Calu3 (cell line): ENCODE results near the gene NCK2. TPM values are rescaled to one million over a fixed set of nuclear protein-coding genes. Genes with fewer than 3 reads are reported as not detected.

Experiments
- BruUV-seq: library from RNA; stranded (reverse); fragments of 400-500 nt; replicated peaks from 2 replicates; lab custom pipeline; 2021; lab: Mats Ljungman, UMichigan
- CTCF ChIA-PET: fragments of 300-600 bp; sonication (Branson Sonifier 250); formaldehyde crosslinking; loops from one replicate; lab custom pipeline; 2022; ENCODE audit warnings: antibody characterized with exemption; lab: Charles Lee
- DNase-seq: peaks from one replicate; pipeline ENCODE4 v3.0.0; 2022
- H3K27ac Mint-ChIP-seq: one replicate; pipeline ENCODE4 v1.8.0; 2022; ENCODE audit warnings: mixed read lengths; ENCODE audit not compliant: unreplicated experiment
- H3K27me3 Mint-ChIP-seq: one replicate; pipeline ENCODE4 v1.8.0; 2022; ENCODE audit warnings: mixed read lengths; ENCODE audit not compliant: unreplicated experiment
- H3K36me3 Mint-ChIP-seq: one replicate; pipeline ENCODE4 v1.8.0; 2022; ENCODE audit warnings: mild to moderate bottlenecking, moderate library complexity, mixed read lengths; ENCODE audit not compliant: insufficient read depth, unreplicated experiment
- H3K4me1 Mint-ChIP-seq: one replicate; pipeline ENCODE4 v1.8.0; 2022; ENCODE audit warnings: mild to moderate bottlenecking, low read depth, mixed read lengths; ENCODE audit not compliant: unreplicated experiment
- H3K4me3 Mint-ChIP-seq: one replicate; pipeline ENCODE4 v1.8.0; 2022; ENCODE audit warnings: mild to moderate bottlenecking, low read depth, moderate library complexity, mixed read lengths; ENCODE audit not compliant: unreplicated experiment
- H3K9me3 Mint-ChIP-seq: one replicate; pipeline ENCODE4 v1.8.0; 2022; ENCODE audit warnings: low read depth, mixed read lengths; ENCODE audit not compliant: unreplicated experiment
- intact Hi-C: fragments of 100-400 bp; cut with micrococcal nuclease; formaldehyde crosslinking; loops from one replicate; pipeline ENCODE4 v1.10.0; 2022; ENCODE audit not compliant: unreplicated experiment
- total RNA-seq: library from RNA; stranded (reverse); gene quantifications from 2 replicates; pipeline ENCODE4 v1.2.3, GENCODE V29; 2022
- TF ChIP-seq, protein P1 (sequence below): fragments of 200-600 bp; IDR thresholded peaks from one replicate; pipeline ENCODE4 v1.8.0; 2022; ENCODE audit warnings: antibody characterized with exemption; ENCODE audit not compliant: unreplicated experiment

The NCK2 gene
- total RNA-seq, 1 experiment from 2014 or later = 88.6 TPM

DNA sequence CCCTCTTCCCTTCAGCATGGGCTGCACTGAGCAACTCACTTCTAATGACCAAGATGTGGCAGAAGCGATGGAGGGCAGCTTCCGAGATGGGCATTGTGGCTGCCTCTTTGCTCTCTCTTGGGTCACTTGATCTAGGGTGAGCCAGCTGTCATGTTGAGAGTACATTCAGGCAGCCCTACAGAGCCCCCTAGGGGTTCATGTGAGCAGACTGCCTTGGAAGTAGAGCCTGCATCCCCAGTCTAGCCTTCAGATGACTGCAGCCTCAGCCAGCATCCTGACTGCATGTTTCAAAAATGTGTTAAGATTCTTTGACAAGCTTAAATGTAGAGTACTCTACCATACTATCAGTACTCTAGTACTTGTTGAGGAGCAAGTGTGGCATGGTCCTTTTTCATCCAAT lies 143.9 kb downstream of the NCK2 start:
- no peaks in the 10 kb centered on the region for H3K9me3 Mint-ChIP-seq
- H3K36me3 Mint-ChIP-seq = peaks cover 5% of the 10 kb centered on the region
- peak overlapping the region; percentile 45 for H3K27ac Mint-ChIP-seq
- H3K4me1 Mint-ChIP-seq = peaks cover 43% of the 10 kb centered on the region
- BruUV-seq = no TSS peak
- CTCF ChIA-PET = interaction anchor here (0.5 kb wide), 1 partner anchor 238 kb away, joined by 4 read pairs; no protein-coding TSS in a partner anchor
- TF ChIP-seq, protein P1, sequence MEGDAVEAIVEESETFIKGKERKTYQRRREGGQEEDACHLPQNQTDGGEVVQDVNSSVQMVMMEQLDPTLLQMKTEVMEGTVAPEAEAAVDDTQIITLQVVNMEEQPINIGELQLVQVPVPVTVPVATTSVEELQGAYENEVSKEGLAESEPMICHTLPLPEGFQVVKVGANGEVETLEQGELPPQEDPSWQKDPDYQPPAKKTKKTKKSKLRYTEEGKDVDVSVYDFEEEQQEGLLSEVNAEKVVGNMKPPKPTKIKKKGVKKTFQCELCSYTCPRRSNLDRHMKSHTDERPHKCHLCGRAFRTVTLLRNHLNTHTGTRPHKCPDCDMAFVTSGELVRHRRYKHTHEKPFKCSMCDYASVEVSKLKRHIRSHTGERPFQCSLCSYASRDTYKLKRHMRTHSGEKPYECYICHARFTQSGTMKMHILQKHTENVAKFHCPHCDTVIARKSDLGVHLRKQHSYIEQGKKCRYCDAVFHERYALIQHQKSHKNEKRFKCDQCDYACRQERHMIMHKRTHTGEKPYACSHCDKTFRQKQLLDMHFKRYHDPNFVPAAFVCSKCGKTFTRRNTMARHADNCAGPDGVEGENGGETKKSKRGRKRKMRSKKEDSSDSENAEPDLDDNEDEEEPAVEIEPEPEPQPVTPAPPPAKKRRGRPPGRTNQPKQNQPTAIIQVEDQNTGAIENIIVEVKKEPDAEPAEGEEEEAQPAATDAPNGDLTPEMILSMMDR = peak; percentile 19
- intact Hi-C loops = no loop called here
- H3K27me3 Mint-ChIP-seq = no peaks in the 10 kb centered on the region
- DNase-seq = peak; percentile 34
- H3K4me3 Mint-ChIP-seq = no peak overlapping the region

DNA sequence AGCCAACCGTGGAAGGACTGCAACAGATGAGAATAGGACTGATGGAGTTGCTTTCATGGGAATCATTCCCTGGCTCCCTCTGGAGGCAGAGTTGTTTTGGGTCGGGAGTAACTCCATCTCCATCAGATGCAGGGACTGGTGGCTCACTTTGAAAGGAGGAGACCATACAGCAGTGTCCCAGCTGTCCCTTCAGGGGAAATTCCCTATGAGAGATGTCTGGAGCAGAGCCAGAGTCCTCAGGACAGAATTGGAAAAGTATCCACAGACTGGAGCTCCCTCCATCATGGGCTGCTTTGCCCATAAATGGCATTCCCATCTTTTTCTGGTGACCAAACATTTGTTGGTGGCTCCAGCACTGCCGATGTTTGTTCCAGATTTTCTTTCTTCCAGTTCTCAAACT lies 144.3 kb downstream of the NCK2 start:
- H3K27me3 Mint-ChIP-seq = no peaks in the 10 kb centered on the region
- H3K36me3 Mint-ChIP-seq = peaks cover 5% of the 10 kb centered on the region
- H3K4me3 Mint-ChIP-seq = no peak overlapping the region
- intact Hi-C loops = no loop called here
- no TSS peak for BruUV-seq
- CTCF ChIA-PET = no interaction called here
- TF ChIP-seq, protein P1 = no peak
- H3K27ac Mint-ChIP-seq = no peak overlapping the region
- DNase-seq = no peak
- peaks cover 43% of the 10 kb centered on the region for H3K4me1 Mint-ChIP-seq
- no peaks in the 10 kb centered on the region for H3K9me3 Mint-ChIP-seq

DNA sequence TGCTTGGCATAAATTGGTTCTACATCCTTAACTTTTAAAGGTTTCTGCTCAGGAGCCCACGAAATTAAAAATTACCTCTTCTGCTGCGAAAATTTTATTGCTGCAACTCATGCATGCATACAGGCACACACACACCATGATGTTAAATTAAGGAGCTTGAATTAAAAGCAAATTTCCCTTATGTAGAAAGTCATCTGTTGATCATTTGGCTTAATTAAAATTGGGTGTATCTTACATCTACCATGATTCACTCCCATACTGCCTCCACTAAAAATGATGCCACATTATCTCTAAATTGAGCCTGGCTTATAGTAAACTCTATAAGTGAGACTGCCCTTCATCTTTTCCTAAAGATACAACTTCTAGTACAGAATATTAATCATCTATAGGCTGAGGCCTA lies 145.4 kb downstream of the NCK2 start:
- TF ChIP-seq, protein P1 = no peak
- Mint-ChIP-seq H3K4me3 (no peak overlapping the region), H3K36me3 (peaks cover 12% of the 10 kb centered on the region), H3K4me1 (peaks cover 43% of the 10 kb centered on the region), H3K9me3 (no peaks in the 10 kb centered on the region), H3K27me3 (no peaks in the 10 kb centered on the region), H3K27ac (no peak overlapping the region)
- no TSS peak for BruUV-seq
- DNase-seq = no peak
- CTCF ChIA-PET = no interaction called here
- intact Hi-C loops = loop anchor here (5.0 kb wide), 1 partner anchor 33 kb away; no protein-coding TSS in a partner anchor

DNA sequence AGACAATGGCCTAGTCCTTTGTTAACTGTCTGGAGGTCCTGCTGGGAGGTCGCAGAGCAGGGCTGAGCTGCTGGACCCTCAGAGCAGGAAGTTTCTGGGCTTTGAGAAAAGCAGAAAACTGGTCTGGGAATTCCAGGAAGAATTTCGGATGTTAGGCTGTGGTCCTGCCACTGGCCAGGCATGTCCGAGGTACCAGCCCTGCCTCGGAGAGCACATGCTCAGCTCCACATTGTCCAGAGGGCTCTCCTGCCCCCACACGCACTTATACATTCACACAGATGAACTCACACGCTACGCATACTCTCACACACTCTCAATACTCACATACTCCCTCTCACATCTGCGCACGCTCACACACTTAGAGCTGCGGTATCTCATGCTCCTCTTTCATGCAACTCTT lies 146.1 kb downstream of the NCK2 start:
- peaks cover 12% of the 10 kb centered on the region for H3K36me3 Mint-ChIP-seq
- H3K27me3 Mint-ChIP-seq = no peaks in the 10 kb centered on the region
- H3K4me1 Mint-ChIP-seq = peaks cover 38% of the 10 kb centered on the region
- no peak overlapping the region for H3K4me3 Mint-ChIP-seq
- BruUV-seq = no TSS peak
- intact Hi-C loops = loop anchor here (5.0 kb wide), 1 partner anchor 34 kb away; no protein-coding TSS in a partner anchor
- DNase-seq = no peak
- H3K27ac Mint-ChIP-seq = no peak overlapping the region
- no peaks in the 10 kb centered on the region for H3K9me3 Mint-ChIP-seq
- CTCF ChIA-PET = no interaction called here
- TF ChIP-seq, protein P1 = no peak
